HG03521 (cell line): ENCODE measurements around the gene PITX3.
A peak's percentile ranks its signal among the peaks of the same experiment; 100 is the strongest.

Experiments used
- ATAC-seq: cut with Tn5 transposase; IDR thresholded peaks from one replicate; pipeline ENCODE4 v1.9.1; 2021; ENCODE audit warnings: mild to moderate bottlenecking, moderate library complexity; ENCODE audit not compliant: unreplicated experiment

PITX3 gene

DNA sequence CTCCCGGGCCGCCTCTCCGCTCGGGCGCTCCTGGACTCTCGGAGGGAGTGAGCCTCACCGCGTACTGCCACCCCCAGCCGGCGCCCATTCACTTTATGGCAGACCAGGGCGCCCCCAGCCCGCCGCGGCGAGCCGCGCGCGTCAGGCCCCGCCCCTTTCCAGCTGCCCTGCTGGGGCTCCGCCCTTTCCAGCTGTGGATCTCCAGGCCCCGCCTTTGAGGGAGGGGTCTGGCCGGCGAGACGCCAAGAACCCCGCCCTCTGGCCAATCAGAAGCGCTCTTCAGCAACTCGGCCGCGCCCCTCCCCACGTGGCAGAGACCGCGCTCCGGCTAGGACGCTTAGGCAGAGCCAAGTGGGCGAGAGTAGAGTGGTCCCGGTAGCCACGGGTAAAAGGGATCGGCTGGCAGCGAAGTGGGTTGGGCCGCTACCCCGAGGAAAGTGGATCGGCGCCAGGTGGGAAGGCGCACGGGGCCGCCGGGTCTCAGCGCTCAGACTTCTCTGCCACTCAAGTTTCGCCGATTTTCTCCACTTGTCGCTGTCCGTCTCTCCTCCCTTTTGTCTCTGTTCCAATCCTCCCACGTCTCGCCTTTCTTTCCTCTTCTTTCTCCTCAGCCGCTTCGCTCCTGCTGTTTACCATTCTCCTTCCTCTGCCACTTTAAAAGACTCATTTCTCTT, at the start of gene PITX3:
Gene PITX3 (minus strand): TSS at position 69 of the 674 bp plus-strand sequence. CDS start 9,432 bp downstream, outside the sequence.
- ATAC-seq: peak; percentile 41

- no peak for ATAC-seq
Measured at GRCh38 chr10:102289840-102290239, 48.5 kb upstream of the PITX3 start.

GRCh38 chr10:102289356-102289755, 48.0 kb upstream of the PITX3 start:
- ATAC-seq: no peak

DNA sequence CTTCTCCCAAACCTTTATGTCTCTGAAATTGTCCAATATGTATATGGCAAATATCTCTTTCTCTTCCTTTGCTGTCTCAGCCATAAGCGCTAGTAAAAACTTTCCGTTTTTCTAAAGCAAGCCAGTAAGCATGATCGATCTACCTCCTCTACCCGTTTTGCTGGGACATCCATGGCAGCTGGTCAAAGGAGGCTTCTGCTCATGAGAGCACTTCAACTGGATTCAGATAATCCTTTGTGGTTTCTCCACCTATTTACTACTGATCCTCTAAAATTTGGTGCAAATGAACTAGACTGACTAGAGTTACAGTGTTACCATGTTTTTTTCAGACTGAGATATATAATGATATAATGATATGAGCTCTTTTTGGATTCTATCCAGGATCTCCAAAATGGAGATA, 46.7 kb upstream of the PITX3 start:
- ATAC-seq: no peak

DNA sequence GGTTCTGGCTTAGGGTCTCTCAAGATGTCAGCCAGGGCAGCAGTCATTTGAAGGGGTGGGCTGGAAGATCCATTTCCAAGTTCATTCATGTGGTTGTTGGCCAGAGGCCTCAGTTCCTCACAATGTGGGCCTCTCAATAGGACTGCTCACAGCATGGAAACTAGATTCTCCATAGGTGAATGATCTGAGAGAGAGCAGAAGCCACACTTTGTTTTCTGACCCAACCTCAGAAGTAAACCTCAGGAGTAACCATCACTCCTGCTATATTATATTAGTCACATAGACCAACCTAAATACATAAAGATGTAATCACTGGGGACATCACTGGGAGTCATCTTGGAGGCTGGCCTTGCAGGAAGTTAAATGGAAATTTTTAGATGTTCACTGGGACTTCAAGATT, 46.2 kb upstream of the PITX3 start:
- no peak for ATAC-seq

- ATAC-seq: no peak
Measured at GRCh38 chr10:102286216-102286615, 44.9 kb upstream of the PITX3 start.

DNA sequence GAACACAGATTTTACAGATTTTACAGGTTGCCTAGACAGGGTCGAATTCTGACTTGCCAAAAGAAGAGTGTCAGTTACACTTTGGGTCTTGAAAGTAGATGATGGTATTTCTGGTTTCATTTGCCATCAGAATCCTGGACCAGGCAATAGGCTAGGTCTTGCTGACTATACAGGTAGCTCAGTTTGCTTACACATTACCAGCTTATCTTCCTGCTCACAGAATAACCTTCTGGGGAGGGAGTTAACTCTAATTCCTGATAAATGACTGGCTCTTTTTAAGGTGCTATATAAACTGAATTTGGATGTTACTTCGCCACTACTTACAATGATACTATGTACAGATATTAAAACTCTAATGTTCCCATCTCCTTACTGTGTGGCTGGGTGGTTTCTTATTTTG, 43.8 kb upstream of the PITX3 start:
- ATAC-seq: no peak

GRCh38 chr10:102284531-102284930, 43.2 kb upstream of the PITX3 start:
- ATAC-seq: no peak

GRCh38 chr10:102283890-102284289, 42.6 kb upstream of the PITX3 start:
- no peak for ATAC-seq

DNA sequence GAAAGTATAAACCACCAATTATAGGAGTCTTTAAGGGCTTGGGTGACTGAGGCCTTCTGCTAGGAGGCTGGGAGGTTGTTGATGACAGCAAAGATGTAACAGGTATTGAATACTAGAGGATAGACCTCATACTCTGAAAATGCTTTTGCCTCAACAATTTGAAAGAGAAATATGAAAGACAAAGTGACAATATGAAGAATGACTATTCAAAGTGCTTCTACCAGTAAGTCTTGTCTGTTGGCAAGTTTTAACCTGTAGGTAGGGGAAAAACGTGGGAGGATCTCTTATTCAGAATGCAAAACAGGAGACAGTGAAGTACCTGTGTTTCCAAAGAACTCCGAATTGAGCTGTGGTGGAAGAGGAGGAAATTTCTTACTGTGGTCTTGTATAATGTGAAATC, 42.2 kb upstream of the PITX3 start:
- ATAC-seq: no peak

- no peak for ATAC-seq
Measured at GRCh38 chr10:102281102-102281487, 39.8 kb upstream of the PITX3 start.

DNA sequence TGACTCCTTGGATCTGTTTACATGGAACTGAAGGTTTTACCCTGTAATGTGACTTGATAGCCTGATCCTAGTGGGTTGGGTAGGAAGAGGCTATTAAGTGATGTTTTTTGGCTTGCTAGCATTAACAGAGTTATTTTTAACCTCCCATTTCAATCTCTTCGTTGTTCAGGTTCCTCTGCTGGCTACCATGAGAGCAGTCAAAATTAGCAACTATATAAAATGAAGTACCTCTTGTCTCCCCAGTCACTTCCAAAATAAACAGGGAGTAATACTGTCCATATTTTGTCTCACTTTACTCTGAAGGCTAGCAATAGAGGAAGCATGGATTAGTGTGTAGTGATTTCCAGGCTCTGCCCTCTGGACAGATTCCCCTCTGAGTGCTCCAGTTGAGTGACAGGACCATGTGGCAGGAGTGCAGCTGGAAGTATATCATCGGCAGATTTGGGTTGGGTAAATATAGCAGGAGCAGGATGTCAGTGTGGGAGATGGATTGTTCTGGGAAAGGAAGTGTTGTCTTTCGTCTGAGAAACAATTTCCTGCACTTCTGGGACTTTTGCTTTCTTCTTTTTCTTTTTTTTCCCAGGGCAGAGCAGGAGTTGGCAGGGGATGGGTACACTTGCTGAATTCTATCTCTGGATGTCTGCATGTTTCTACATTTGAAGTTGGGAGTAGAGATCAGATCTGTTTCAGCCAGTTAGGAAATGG, 39.2 kb upstream of the PITX3 start:
- ATAC-seq: no peak

- ATAC-seq: no peak
Measured at GRCh38 chr10:102279104-102279503, 37.8 kb upstream of the PITX3 start.

DNA sequence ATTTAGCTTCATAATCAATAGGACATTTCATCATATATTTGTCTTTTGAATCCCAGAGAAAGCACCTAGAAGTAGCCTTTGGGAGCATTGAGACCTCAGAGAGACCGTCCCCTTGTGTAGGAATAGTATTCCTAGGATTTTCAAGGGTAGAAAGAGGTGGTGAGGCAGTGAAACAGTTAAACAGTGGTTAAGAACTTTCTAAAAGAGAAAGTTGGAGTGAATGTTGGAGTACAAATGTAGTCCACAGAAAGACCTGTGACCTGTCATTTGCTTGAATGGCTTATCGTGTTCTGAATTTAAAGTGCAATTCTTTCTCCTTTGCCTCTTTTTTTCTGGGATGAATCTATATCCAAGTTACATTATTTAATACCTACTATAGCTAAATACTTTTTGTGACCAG, 34.0 kb upstream of the PITX3 start:
- no peak for ATAC-seq

DNA sequence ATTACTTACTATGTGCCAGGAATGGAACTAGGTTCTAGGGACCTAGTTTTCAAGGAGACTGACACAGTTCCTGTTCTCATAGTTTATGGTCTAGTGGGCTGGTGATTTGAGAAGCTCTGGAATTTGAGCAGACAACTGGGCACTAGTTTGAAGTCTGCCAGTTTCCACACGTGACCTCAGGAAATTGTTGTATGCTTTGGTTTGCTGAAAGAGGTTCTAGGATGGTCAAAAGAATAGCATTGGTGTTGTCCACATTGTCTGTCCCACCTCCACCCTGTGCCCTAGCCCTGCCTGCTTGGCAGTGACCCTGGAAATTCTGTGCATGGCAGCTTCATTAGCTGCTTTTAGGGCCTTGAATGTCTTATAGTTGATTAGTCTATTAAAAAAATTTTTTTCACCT, 32.8 kb upstream of the PITX3 start:
- no peak for ATAC-seq

- no peak for ATAC-seq
Measured at GRCh38 chr10:102269017-102269416, 27.7 kb upstream of the PITX3 start.

- ATAC-seq: no peak
Measured at GRCh38 chr10:102268375-102268888, 27.1 kb upstream of the PITX3 start.

GRCh38 chr10:102267748-102268147, 26.4 kb upstream of the PITX3 start:
- ATAC-seq: no peak

- ATAC-seq: no peak
Measured at GRCh38 chr10:102266670-102267069, 25.4 kb upstream of the PITX3 start.

DNA sequence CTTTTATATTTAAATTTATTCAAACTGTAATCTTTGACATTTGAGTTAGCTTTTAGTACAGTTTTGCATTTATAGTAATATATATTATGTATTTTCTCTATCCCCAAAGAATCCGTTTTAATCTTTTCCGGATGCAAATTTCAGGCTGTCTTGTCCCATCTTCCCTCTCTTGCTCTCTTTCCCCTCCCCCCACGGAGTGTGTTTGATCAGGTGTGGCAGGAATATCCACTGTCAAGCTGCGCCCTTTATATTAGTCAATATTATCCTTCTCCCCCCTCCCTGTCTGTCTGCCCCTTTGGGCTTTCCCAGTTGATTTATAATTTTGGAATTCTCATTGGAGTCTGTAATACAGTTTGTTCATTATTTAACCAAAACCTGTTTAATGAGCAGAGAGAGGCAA, 23.1 kb upstream of the PITX3 start:
- ATAC-seq: no peak

DNA sequence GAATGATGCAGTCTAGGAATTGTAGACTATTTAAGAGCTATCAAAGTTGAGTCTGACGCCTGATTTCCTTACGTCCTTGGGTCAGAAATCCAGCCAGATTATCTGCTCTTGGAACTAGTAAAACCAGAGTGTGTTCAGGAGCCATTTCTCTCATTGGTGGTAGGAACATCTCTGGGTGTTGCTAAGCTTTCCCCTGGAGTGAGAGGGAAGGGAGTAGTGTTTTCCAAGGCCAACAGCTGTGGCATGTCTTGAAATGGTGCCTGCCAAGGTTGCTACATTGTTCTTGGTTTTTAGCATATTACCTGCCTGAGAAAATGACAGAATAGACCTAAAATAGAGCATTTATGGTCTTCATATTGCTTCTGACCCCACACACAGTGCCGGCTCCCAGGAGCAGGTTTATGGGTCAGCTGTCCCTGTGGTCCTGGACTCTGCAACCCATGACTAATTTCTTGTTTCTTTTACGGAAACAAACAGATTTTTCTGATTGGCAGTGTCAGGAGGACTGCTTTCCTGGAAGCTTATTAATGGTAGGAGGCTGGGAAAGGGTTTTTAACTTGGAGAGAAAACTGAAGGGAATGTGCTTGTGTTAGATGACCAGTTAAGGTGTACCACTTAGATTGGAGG, 21.5 kb upstream of the PITX3 start:
- no peak for ATAC-seq

DNA sequence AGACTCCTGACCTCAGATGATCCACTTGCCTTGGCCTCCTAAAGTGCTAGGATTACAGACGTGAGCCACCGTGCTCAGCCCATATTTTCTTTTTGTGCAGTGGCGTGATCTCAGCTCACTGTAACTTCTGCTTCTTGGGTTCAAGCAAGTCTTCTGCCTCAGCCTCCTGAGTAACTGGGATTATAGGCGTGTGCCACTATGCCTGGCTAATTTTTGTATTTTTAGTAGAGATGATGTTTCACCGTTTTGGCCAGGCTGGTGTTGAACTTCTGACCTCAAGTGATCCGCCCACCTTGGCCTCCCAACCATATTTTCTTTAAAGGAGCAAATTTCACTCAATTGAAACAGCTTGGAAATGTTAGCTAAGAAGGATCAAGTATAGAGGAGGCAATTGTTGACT, 20.5 kb upstream of the PITX3 start:
- no peak for ATAC-seq
